Right cardiac atrium (tissue), 5 donors: ENCODE data around the gene EGLN3. TPM values are rescaled to one million over a fixed set of nuclear protein-coding genes. Genes with fewer than 3 reads are reported as not detected.

Experiments used
- ATAC-seq, 2 donors: fragments of 200-7000 bp; cut with Tn5 transposase; one replicate each; pipeline versions ENCODE4 v1.8.0 to v1.9.1; 2020; ENCODE audit warnings: moderate library complexity in 2 of 2, mild to moderate bottlenecking in 1 of 2
- DNase-seq, 3 donors: peaks; one replicate each; pipeline ENCODE4 v3.0.0-alpha.2; 2020
- H3K27ac ChIP-seq: one replicate; pipeline ENCODE4 v1.5.1; 2013; ENCODE audit warnings: mild to moderate bottlenecking, low read length, control low read depth, moderate library complexity
- H3K27me3 ChIP-seq: one replicate; pipeline ENCODE4 v1.6.1; 2013; ENCODE audit not compliant: control insufficient read depth, insufficient read depth
- H3K4me1 ChIP-seq: one replicate; pipeline ENCODE4 v1.6.1; 2013; ENCODE audit warnings: low read length; ENCODE audit not compliant: control insufficient read depth, insufficient read depth
- H3K4me3 ChIP-seq: one replicate; pipeline ENCODE4 v1.5.1; 2013; ENCODE audit warnings: low read length, control low read depth
- H3K9me3 ChIP-seq: one replicate; pipeline ENCODE4 v1.6.1; 2013; ENCODE audit warnings: low read length; ENCODE audit not compliant: control insufficient read depth
- WGBS: extraction: QIAGEN DNeasy Blood & Tissue Kit; methylation state at CpG from one replicate; pipeline ENCODE4 v1.1.7; 2013; 5-methylcytosine and 5-hydroxymethylcytosine counted together
- intact Hi-C, 4 donors: fragments of 100-400 bp; cut with DNase I; formaldehyde crosslinking; loops; one replicate each; pipeline versions ENCODE4 v1.11.0 to v1.14.0; 2022 to 2023
- polyA plus RNA-seq: library from polyadenylated mRNA; stranded (reverse); fragments of 200-250 nt; gene quantifications from one replicate; pipeline ENCODE4 v1.2.3, GENCODE V29; 2013
- total RNA-seq, 4 donors: library from RNA; stranded (reverse); fragmentation: NEBNext Ultra II Directional; extraction: Animal tissue kit (Norgen Biotek cat#: 25700); gene quantifications; one replicate each; pipeline ENCODE4 v1.2.1, GENCODE V29; 2021
- donor health status: healthy with polysubstance abuse.
- donor health status: DM: no; HTN: yes; CAD: no.
- donor health status: DM: no; HTN: no; CAD: no.
- donor health status: DM: no; HTN: yes; CAD: no; lungs with severe emphysema.
- donor health status: DM: yes; HTN: yes; CAD: no.

Gene EGLN3
- total and polyA plus RNA-seq, 5 donors: 62.4 to 98.9 (median 85.6) TPM

GRCh38 chr14:33962016-33962415, 11.1 kb upstream of the EGLN3 start:
- WGBS: 61% methylated on average over 3 of the region's 3 CpGs
- ATAC-seq (no peak), DNase-seq (no peak)
- Histone ChIP-seq H3K4me1 (peaks cover 3% of the 10 kb centered on the region), H3K9me3 (no peaks in the 10 kb centered on the region), H3K27me3 (no peaks in the 10 kb centered on the region), H3K4me3 (no peak overlapping the region), H3K27ac (no peak overlapping the region)
- intact Hi-C loops: no loop called here

GRCh38 chr14:33959692-33960151, 8.8 kb upstream of the EGLN3 start:
- DNase-seq (no peak), ATAC-seq (peak in 1 of 2 donors; percentile 51)
- Histone ChIP-seq H3K27ac (no peak overlapping the region), H3K4me1 (peaks cover 3% of the 10 kb centered on the region), H3K4me3 (no peak overlapping the region), H3K27me3 (no peaks in the 10 kb centered on the region), H3K9me3 (no peaks in the 10 kb centered on the region)
- WGBS: 55% methylated on average over 4 of the region's 4 CpGs
- intact Hi-C loops: loop anchor here in 1 of 4 donors (10.0 kb wide), 1 partner anchor 105 kb away; no protein-coding TSS in a partner anchor

DNA sequence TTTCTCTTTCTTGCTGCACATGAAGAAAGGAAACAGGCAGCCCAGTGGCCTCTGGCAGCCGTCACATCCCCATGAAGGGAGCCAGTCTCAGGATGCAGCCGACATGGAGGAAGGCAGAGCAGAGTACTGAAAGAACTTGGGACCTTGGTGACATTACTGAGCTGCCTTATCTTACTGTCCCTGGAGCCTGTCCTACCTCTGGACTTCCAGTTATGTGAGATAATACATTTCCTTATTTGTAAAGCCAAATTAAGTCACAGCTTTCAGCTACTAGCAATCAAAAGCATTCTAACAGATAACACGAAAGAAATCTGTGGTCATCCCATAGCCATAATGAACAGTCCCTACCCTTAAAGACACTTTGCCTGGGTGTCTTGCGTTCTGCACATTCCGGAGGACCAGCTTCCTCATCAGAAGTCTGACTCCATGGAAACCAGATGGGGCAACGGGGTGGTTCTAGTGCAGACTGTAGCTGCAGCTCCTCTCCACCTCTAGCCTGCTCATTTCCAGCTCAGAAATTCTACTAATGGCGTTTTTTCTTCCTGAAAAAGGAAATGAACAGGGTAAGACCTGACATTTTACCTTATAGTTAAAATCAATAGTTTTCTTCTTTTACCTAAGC, 7.8 kb upstream of the EGLN3 start:
- Histone ChIP-seq H3K9me3 (no peaks in the 10 kb centered on the region), H3K4me1 (peaks cover 5% of the 10 kb centered on the region), H3K4me3 (no peak overlapping the region), H3K27me3 (no peaks in the 10 kb centered on the region), H3K27ac (no peak overlapping the region)
- peak; percentile 40 to 70 for ATAC-seq
- DNase-seq: peak in 1 of 3 donors; percentile 38
- intact Hi-C loops: loop anchor here in 1 of 4 donors (10.0 kb wide), 1 partner anchor 106 kb away; no protein-coding TSS in a partner anchor
- WGBS: 44% methylated on average over 7 of the region's 7 CpGs

DNA sequence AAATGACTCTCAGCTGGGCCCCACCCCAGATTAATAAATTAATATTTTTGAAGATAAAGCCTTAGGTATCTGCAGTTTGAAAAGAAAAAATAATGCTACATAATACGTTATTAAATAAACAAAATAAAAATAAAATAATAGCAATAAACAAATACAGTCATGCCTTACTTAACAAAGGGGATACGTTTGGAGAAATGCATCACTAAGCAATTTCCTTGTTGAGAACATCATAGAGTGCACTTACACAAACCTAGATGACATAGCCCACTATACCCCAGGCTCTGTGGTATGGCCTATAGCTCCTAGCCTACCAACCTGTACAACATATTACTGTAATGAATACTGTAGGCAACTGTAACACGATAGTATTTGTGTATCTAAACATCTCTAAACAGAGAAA, 7.1 kb upstream of the EGLN3 start:
- WGBS: 73% methylated on average over 3 of the region's 3 CpGs
- no peak overlapping the region for H3K4me3 ChIP-seq
- H3K4me1 ChIP-seq: peaks cover 5% of the 10 kb centered on the region
- H3K27ac ChIP-seq: no peak overlapping the region
- H3K27me3 ChIP-seq: no peaks in the 10 kb centered on the region
- intact Hi-C loops: loop anchor here in 1 of 4 donors (10.0 kb wide), 1 partner anchor 107 kb away; no protein-coding TSS in a partner anchor
- H3K9me3 ChIP-seq: no peaks in the 10 kb centered on the region
- DNase-seq (no peak), ATAC-seq (no peak)

DNA sequence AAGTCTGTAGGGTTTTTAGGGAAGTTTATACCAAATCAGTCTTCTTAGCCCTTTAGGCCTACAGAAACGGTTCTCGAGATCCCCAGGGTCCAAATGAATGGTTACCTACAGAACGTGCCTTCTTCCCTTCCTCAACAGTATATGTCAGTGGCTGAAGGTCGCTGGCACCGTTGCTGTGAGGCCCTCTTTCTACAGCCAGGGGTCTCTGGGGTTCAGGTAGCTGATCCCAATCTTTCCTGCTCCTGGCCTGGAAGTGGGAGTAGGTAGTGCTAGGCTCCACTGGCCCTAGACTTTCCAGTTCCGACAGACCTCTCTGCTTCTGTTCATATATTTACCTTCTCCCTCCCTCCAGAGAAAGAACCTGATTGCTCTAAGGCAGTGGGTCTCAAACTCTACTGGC, 6.4 kb upstream of the EGLN3 start:
- no peaks in the 10 kb centered on the region for H3K27me3 ChIP-seq
- H3K4me3 ChIP-seq: no peak overlapping the region
- 89% methylated on average over 6 of the region's 6 CpGs for WGBS
- intact Hi-C loops: loop anchor here in 1 of 4 donors (10.0 kb wide), 1 partner anchor 108 kb away; no protein-coding TSS in a partner anchor
- no peak overlapping the region for H3K27ac ChIP-seq
- no peak for DNase-seq
- no peak for ATAC-seq
- H3K4me1 ChIP-seq: peaks cover 5% of the 10 kb centered on the region
- H3K9me3 ChIP-seq: no peaks in the 10 kb centered on the region

- no peak for DNase-seq
- ATAC-seq: no peak
- no peak overlapping the region for H3K4me3 ChIP-seq
- peaks cover 5% of the 10 kb centered on the region for H3K4me1 ChIP-seq
- no peaks in the 10 kb centered on the region for H3K27me3 ChIP-seq
- no peak overlapping the region for H3K27ac ChIP-seq
- no peaks in the 10 kb centered on the region for H3K9me3 ChIP-seq
- intact Hi-C loops: loop anchor here in 1 of 4 donors (10.0 kb wide), 1 partner anchor 108 kb away; no protein-coding TSS in a partner anchor
- WGBS: 89% methylated on average over 2 of the region's 2 CpGs
Observed at GRCh38 chr14:33956640-33957039, 5.8 kb upstream of the EGLN3 start.

DNA sequence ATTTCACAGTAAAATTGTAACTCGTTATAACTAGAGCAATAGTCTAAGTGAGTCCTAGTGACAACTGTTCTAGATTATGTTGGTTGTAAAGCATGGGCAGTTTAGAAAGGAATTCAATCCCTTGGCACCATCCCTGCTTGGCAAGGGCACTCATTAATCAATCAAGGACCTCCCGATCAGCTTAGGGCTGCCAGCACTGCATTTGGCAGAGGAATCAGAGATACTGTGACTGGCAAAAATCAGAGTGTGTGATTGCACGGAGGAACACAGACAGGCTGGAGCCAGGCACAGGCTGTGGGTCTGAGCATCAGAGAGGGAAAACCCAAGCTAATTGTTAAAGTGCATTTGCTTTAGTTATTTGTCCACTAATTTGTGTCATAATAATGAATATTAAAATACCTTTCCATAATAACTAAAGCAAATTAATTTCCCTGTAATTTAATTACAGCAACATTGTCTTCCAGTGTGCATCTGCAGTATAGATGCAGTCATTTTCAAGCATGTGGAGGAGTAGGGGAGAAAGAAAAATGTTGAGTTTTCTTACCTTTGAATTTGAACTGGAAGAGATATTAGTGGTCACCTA, 3.2 kb upstream of the EGLN3 start:
- WGBS: 35% methylated on average over 3 of the region's 3 CpGs
- ATAC-seq: no peak
- intact Hi-C loops: loop anchor here in 1 of 4 donors (10.0 kb wide), 1 partner anchor 111 kb away; no protein-coding TSS in a partner anchor
- peak overlapping the region; percentile 22 for H3K27ac ChIP-seq
- peaks cover 2% of the 10 kb centered on the region for H3K4me1 ChIP-seq
- no peaks in the 10 kb centered on the region for H3K9me3 ChIP-seq
- H3K27me3 ChIP-seq: no peaks in the 10 kb centered on the region
- H3K4me3 ChIP-seq: no peak overlapping the region
- DNase-seq: peak in 1 of 3 donors; percentile 36

DNA sequence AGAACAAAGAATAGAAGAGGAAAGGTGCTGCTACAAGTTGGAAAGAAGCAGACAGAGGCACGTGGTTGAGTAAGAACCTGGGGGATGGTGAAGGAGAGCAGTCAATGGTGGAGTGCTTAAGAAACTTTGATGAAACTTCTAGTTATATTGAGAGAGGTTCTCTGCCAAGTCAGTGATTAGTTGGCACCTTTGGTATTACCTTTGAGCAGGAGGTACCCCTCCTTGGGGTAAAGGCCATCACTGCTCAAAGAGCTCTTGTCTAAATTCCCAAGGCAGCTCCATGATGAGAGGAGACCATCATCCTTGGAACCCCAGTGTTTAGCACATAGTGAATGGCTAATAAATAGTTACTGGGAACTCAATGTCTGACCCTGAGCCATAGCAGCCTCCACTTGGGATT, 1.7 kb upstream of the EGLN3 start:
- ATAC-seq (no peak), DNase-seq (no peak)
- H3K4me3 ChIP-seq: no peak overlapping the region
- H3K27me3 ChIP-seq: no peaks in the 10 kb centered on the region
- no peaks in the 10 kb centered on the region for H3K9me3 ChIP-seq
- H3K4me1 ChIP-seq: peaks cover 2% of the 10 kb centered on the region
- intact Hi-C loops: loop anchor here in 1 of 4 donors (10.0 kb wide), 1 partner anchor 112 kb away; no protein-coding TSS in a partner anchor
- WGBS: 87% methylated on average over 1 of the region's 1 CpG
- H3K27ac ChIP-seq: no peak overlapping the region

DNA sequence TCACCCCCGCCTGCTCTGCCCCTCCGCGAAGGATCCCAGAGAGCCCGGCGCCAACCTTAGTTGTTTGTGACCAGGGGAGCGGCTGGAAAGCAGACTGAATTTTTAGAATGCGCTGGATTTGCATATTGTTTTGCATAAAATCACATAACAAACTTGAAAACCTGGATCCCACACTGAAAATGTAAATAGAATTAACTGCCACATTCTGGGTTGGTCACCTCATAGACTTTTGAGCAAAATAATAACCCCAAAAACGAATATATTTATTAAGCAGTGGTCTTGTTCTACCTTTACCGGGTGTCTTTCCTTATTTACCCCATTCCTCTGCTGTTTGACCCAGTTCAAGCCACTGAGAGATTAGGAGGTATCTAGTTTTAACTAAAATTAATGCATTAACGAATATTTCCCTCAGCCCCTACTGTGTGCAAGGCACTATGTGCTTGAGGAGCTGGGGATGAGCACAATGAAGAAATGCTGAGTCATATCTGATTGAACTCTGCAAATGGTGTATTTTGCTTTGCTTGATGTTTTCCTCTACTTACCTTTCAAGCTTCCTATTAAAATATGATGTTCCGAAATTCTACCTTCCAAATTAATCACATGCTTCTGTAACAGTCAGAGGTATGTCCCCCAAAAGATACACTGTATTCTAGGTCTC, 438 bp upstream of the EGLN3 start:
- ATAC-seq (no peak), DNase-seq (no peak)
- Histone ChIP-seq H3K27ac (peak overlapping the region; percentile 46), H3K4me1 (peaks cover 2% of the 10 kb centered on the region), H3K9me3 (no peaks in the 10 kb centered on the region), H3K27me3 (no peaks in the 10 kb centered on the region), H3K4me3 (peak overlapping the region; percentile 71)
- 14% methylated on average over 11 of the region's 11 CpGs for WGBS
- intact Hi-C loops: loop anchor here in 1 of 4 donors (10.0 kb wide), 1 partner anchor 113 kb away; no protein-coding TSS in a partner anchor

- Histone ChIP-seq H3K27me3 (no peaks in the 10 kb centered on the region), H3K4me1 (peaks cover 2% of the 10 kb centered on the region), H3K4me3 (peak overlapping the region; percentile 71), H3K9me3 (no peaks in the 10 kb centered on the region), H3K27ac (peak overlapping the region; percentile 49)
- intact Hi-C loops: loop anchor here in 3 of 4 donors (10.0 kb wide), 2 partner anchors 105 to 115 kb away; no protein-coding TSS in a partner anchor
- ATAC-seq (no peak), DNase-seq (no peak)
- 28% methylated on average over 9 of the region's 9 CpGs for WGBS
Observed at GRCh38 chr14:33949411-33949893, 1.4 kb downstream of the EGLN3 start.
